HL-60 (cell line): ENCODE data around the gene ERBB4.

Experiments used
- POLR2AphosphoS5 ChIP-seq: IDR thresholded peaks from 2 replicates; pipeline ENCODE4 v1.6.1; 2012; ENCODE audit warnings: low read depth
- TF ChIP-seq, protein P1 (sequence below): IDR thresholded peaks from one replicate; pipeline ENCODE4 v1.5.1; 2011; ENCODE audit warnings: low read length, control low read depth, inconsistent platforms; ENCODE audit not compliant: insufficient read depth

DNA sequence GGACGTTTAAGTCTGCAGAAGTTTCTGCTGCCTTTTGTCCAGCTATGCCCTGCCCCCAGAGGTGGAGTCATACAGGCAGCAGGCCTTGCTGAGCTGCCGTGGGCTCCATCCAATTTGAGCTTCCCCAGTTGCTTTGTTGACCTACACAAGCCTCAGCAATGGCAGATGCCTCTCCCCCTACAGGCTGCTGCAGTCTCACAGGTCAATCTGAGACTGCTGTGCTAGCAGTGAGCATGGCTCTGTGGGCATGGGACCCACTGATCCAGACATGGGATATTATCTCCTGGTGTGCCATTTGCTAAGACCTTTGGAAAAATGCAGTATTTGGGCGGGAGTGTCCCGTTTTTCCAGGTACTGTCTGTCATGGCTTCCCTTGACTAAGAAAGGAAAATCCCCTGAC, 726.0 kb downstream of the ERBB4 start:
- TF ChIP-seq, protein P1, sequence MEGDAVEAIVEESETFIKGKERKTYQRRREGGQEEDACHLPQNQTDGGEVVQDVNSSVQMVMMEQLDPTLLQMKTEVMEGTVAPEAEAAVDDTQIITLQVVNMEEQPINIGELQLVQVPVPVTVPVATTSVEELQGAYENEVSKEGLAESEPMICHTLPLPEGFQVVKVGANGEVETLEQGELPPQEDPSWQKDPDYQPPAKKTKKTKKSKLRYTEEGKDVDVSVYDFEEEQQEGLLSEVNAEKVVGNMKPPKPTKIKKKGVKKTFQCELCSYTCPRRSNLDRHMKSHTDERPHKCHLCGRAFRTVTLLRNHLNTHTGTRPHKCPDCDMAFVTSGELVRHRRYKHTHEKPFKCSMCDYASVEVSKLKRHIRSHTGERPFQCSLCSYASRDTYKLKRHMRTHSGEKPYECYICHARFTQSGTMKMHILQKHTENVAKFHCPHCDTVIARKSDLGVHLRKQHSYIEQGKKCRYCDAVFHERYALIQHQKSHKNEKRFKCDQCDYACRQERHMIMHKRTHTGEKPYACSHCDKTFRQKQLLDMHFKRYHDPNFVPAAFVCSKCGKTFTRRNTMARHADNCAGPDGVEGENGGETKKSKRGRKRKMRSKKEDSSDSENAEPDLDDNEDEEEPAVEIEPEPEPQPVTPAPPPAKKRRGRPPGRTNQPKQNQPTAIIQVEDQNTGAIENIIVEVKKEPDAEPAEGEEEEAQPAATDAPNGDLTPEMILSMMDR, result no peak
- no peak for TF ChIP-seq POLR2AphosphoS5
